A549 (cell line): Measurements from ENCODE around the gene ZNF775. TPM values are rescaled to one million over a fixed set of nuclear protein-coding genes. Genes with fewer than 3 reads are reported as not detected.

Experiments
- ATAC-seq, 2 experiments: fragments of 200-7000 bp in 1 of 2; fragments of >200 bp in 1 of 2; cut with Nextera tagmentation in 1 of 2; cut with Tn5 transposase in 1 of 2; 3 replicates each; pipeline versions ENCODE4 v1.8.0 to v1.9.1; 2018 to 2020; ENCODE audit warnings: mild to moderate bottlenecking in 1 of 2, moderate library complexity in 1 of 2
- CTCF ChIA-PET: fragments of 300-600 bp; sonication (Branson Sonifier 250); formaldehyde crosslinking; extraction: SDS; loops from one replicate; lab custom pipeline; 2021; ENCODE audit warnings: antibody characterized with exemption, inconsistent platforms; lab: Yijun Ruan, JAX
- POLR2A ChIA-PET: fragments of 350-600 bp; formaldehyde crosslinking; extraction: SDS; loops from one replicate; lab custom pipeline; 2021; ENCODE audit warnings: antibody characterized with exemption, inconsistent platforms; lab: Yijun Ruan, JAX
- DNase-seq, 2 experiments: peaks; one replicate each; pipeline versions ENCODE4 v3.0.0 to v3.0.0-alpha.2; 2011 to 2016; ENCODE audit warnings: low read depth in 1 of 2, low spot score in 1 of 2
- FAIRE-seq: peaks from 2 replicates; lab custom pipeline; 2011; peaks lifted over from hg19 to GRCh38; lab: Jason Lieb, UNC
- H3K27ac ChIP-seq, 2 experiments: fragments of >200 bp; sonication (Bioruptor Twin); formaldehyde crosslinking; 3 replicates each; pipeline ENCODE4 v1.5.1; 2016 to 2017
- H3K4me1 ChIP-seq: fragments of >200 bp; sonication (Bioruptor Twin); formaldehyde crosslinking; 3 replicates; pipeline ENCODE4 v1.6.1; 2016
- H3K4me2 ChIP-seq: fragments of >200 bp; sonication (Bioruptor Twin); formaldehyde crosslinking; 3 replicates; pipeline ENCODE4 v1.6.1; 2016
- H3K4me3 ChIP-seq: fragments of >200 bp; sonication (Bioruptor Twin); formaldehyde crosslinking; 3 replicates; pipeline ENCODE4 v1.5.1; 2016
- H3K9me3 ChIP-seq: fragments of >200 bp; sonication (Bioruptor Twin); formaldehyde crosslinking; 3 replicates; pipeline ENCODE4 v1.6.1; 2016
- ATOH8 ChIP-seq: fragments of 250-450 bp; sonication (Bioruptor Pico); IDR thresholded peaks from 2 replicates; pipeline ENCODE4 v1.5.0; 2020; ENCODE audit warnings: low read depth, mild to moderate bottlenecking, moderate library complexity
- BHLHE40 ChIP-seq: IDR thresholded peaks from 2 replicates; pipeline ENCODE4 v1.6.1; 2012; ENCODE audit warnings: low read depth, low read length, inconsistent platforms
- CTCF ChIP-seq: fragments of >200 bp; sonication (Bioruptor Twin); formaldehyde crosslinking; IDR thresholded peaks from 3 replicates; pipeline ENCODE4 v1.5.1; 2016
- EHMT2 ChIP-seq: fragments of 200-600 bp; sonication (generic); IDR thresholded peaks from 2 replicates; pipeline ENCODE4 v1.6.1; 2016; ENCODE audit warnings: antibody characterized with exemption, low read depth, mild to moderate bottlenecking, moderate library complexity
- ESRRA ChIP-seq: fragments of 150-350 bp; IDR thresholded peaks from 2 replicates; pipeline ENCODE4 v1.6.1; 2014; ENCODE audit warnings: mild to moderate bottlenecking, low read length, borderline replicate concordance
- FOSL2 ChIP-seq, 2 experiments: fragments of 450-650 bp in 1 of 2; fragments of >200 bp in 1 of 2; sonication (Bioruptor Twin) in 1 of 2; formaldehyde crosslinking; IDR thresholded peaks; 2 replicates each; pipeline versions ENCODE4 v1.5.0 to v1.6.1; 2016 to 2020; ENCODE audit warnings: mild to moderate bottlenecking in 1 of 2, moderate library complexity in 1 of 2
- FOXS1 ChIP-seq: fragments of 250-450 bp; sonication (Bioruptor Pico); IDR thresholded peaks from 2 replicates; pipeline ENCODE4 v1.5.0; 2020; ENCODE audit warnings: mild to moderate bottlenecking, moderate library complexity
- GATA3 ChIP-seq: IDR thresholded peaks from 2 replicates; pipeline ENCODE4 v1.6.1; 2012; ENCODE audit warnings: borderline replicate concordance
- HDAC2 ChIP-seq: fragments of 200-600 bp; sonication (generic); IDR thresholded peaks from 2 replicates; pipeline ENCODE4 v1.6.1; 2016
- HMGXB4 ChIP-seq: fragments of 250-450 bp; sonication (Bioruptor Pico); IDR thresholded peaks from 2 replicates; pipeline ENCODE4 v1.5.0; 2021; ENCODE audit warnings: mild to moderate bottlenecking, moderate library complexity, borderline replicate concordance
- HOXA7 ChIP-seq: fragments of 250-450 bp; sonication (Bioruptor Pico); IDR thresholded peaks from 2 replicates; pipeline ENCODE4 v1.5.0; 2020; ENCODE audit warnings: mild to moderate bottlenecking, moderate library complexity
- HOXB5 ChIP-seq: fragments of 250-450 bp; sonication (Bioruptor Pico); IDR thresholded peaks from 2 replicates; pipeline ENCODE4 v1.5.0; 2020; ENCODE audit warnings: mild to moderate bottlenecking, moderate library complexity
- JUN ChIP-seq, 2 experiments: fragments of >200 bp; sonication (Bioruptor Twin); formaldehyde crosslinking; IDR thresholded peaks; 2 replicates in 1 of 2; 3 replicates in 1 of 2; pipeline ENCODE4 v1.6.1; 2016 to 2017
- NFE2L2 ChIP-seq: fragments of 150-350 bp; conservative IDR thresholded peaks from 2 replicates; pipeline ENCODE4 v1.6.1; 2014; ENCODE audit warnings: low read length
- NPAS2 ChIP-seq: fragments of 250-450 bp; sonication (Bioruptor Pico); IDR thresholded peaks from 2 replicates; pipeline ENCODE4 v1.8.0; 2022; ENCODE audit warnings: mild to moderate bottlenecking, moderate library complexity, borderline replicate concordance
- NR3C1 ChIP-seq: fragments of >200 bp; sonication (Bioruptor Twin); formaldehyde crosslinking; IDR thresholded peaks from 3 replicates; pipeline ENCODE4 v1.6.1; 2017
- PBX3 ChIP-seq: IDR thresholded peaks from 2 replicates; pipeline ENCODE4 v1.6.1; 2012
- RARB ChIP-seq: fragments of 250-450 bp; sonication (Bioruptor Pico); IDR thresholded peaks from 2 replicates; pipeline ENCODE4 v1.8.0; 2021; ENCODE audit warnings: mild to moderate bottlenecking, moderate library complexity
- ZFP36 ChIP-seq: fragments of 450-650 bp; IDR thresholded peaks from 2 replicates; pipeline ENCODE4 v1.6.1; 2014; ENCODE audit warnings: borderline replicate concordance; ENCODE audit not compliant: partially characterized antibody
- WGBS: methylation state at CpG from one replicate; pipeline ENCODE4 v1.1.6; 2017; ENCODE audit errors: missing lambda C conversion rate; 5-methylcytosine and 5-hydroxymethylcytosine counted together
- polyA plus RNA-seq, 4 experiments: library from polyadenylated mRNA; depleted of rRNA in 3 of 4; stranded (reverse); fragments of >200 nt; fragmentation: RNase III in 1 of 4; extraction: RNeasy Plus Mini Kit Qiagen cat#74134 plus additional on column Dnase treatment in 1 of 4; gene quantifications; 2 replicates in 3 of 4; 3 replicates in 1 of 4; pipeline ENCODE4 v1.2.3, GENCODE V29; 2011 to 2017

Gene ZNF775
- polyA plus RNA-seq, 2 of the 4 experiments (the other 2 are of a cell fraction): 1.7 to 5.4 TPM

- Histone ChIP-seq H3K4me1 (peaks cover 33% of the 10 kb centered on the region), H3K4me2 (no peak overlapping the region; the same call in 2 of the 3 replicates), H3K4me3 (no peak overlapping the region), H3K27ac (no peak overlapping the region), H3K9me3 (no peaks in the 10 kb centered on the region)
- ChIA-PET CTCF (interaction anchor here (0.8 to 1.0 kb wide), 2 partner anchors 25 to 40 kb away, joined by 3 to 4 read pairs; no protein-coding TSS in a partner anchor), POLR2A (no interaction called here)
- TF ChIP-seq GATA3: no peak
- no peak for TF ChIP-seq RARB
- no peak for DNase-seq
- no peak for ATAC-seq
- 91% methylated on average over 9 of the region's 9 CpGs for WGBS
- FAIRE-seq: no peak
Observed at GRCh38 chr7:150381096-150381495, 2.0 kb downstream of the ZNF775 start.

- POLR2A ChIA-PET: no interaction called here
- CTCF ChIA-PET: no interaction called here
- Histone ChIP-seq H3K9me3 (no peaks in the 10 kb centered on the region), H3K4me1 (peaks cover 26% of the 10 kb centered on the region), H3K4me3 (no peak overlapping the region), H3K4me2 (no peak overlapping the region), H3K27ac (no peak overlapping the region)
- no peak for FAIRE-seq
- TF ChIP-seq FOXS1 (CRISPR knock-in tag) (no peak), JUN (IDR thresholded peaks at IDR 0.05) (no peak), EHMT2 (no peak), ATOH8 (CRISPR knock-in tag) (no peak), ZFP36 (no peak), NFE2L2 (no peak), NPAS2 (no peak), FOSL2 (IDR thresholded peaks at IDR 0.05) (no peak), FOSL2 (CRISPR knock-in tag; IDR thresholded peaks at IDR 0.05) (no peak), HOXB5 (no peak), HOXA7 (CRISPR knock-in tag) (no peak), GATA3 (no peak), PBX3 (no peak), NR3C1 (no peak), HMGXB4 (no peak), BHLHE40 (no peak), CTCF (no peak), HDAC2 (no peak), ESRRA (no peak)
- 90% methylated on average over 1 of the region's 1 CpG for WGBS
- DNase-seq: no peak
- no peak for ATAC-seq
Observed at GRCh38 chr7:150381785-150382122, 2.6 kb downstream of the ZNF775 start.
